Renal cortical epithelial cell (primary cell): Measurements from ENCODE around the gene PAK4. TPM values are rescaled to one million over a fixed set of nuclear protein-coding genes. Genes with fewer than 3 reads are reported as not detected.

Experiments
- DNase-seq: peaks from one replicate; pipeline ENCODE4 v3.0.0-alpha.2; 2011; ENCODE audit warnings: low read depth
- total RNA-seq: library from RNA; depleted of rRNA; stranded (reverse); fragments of >200 nt; gene quantifications from 2 replicates; pipeline ENCODE4 v1.2.3, GENCODE V29; 2014

The PAK4 gene
- total RNA-seq, 1 donor from 2014 or later, result 17.7 TPM

GRCh38 chr19:39180749-39181148 is 55.2 kb downstream of the PAK4 start:
- no peak for DNase-seq

GRCh38 chr19:39181500-39182173 is 56.1 kb downstream of the PAK4 start:
- DNase-seq, result no peak

- no peak for DNase-seq
These were observed 56.6 kb downstream of the PAK4 start for GRCh38 chr19:39182174-39182505.

GRCh38 chr19:39183104-39183503 is 57.5 kb downstream of the PAK4 start:
- no peak for DNase-seq

GRCh38 chr19:39186391-39186790 is 60.8 kb downstream of the PAK4 start:
- no peak for DNase-seq

GRCh38 chr19:39187552-39187943 is 62.0 kb downstream of the PAK4 start:
- no peak for DNase-seq

GRCh38 chr19:39188960-39189359 is 63.4 kb downstream of the PAK4 start:
- no peak for DNase-seq

- DNase-seq, result no peak
These were observed 65.2 kb downstream of the PAK4 start for GRCh38 chr19:39190768-39191167.

- DNase-seq, result no peak
These were observed 67.3 kb downstream of the PAK4 start for GRCh38 chr19:39192846-39193245.

GRCh38 chr19:39193803-39194202 is 68.2 kb downstream of the PAK4 start:
- DNase-seq, result peak; percentile 59

GRCh38 chr19:39194832-39195542 is 69.4 kb downstream of the PAK4 start:
- DNase-seq, result peak; percentile 44

- no peak for DNase-seq
These were observed 70.2 kb downstream of the PAK4 start for GRCh38 chr19:39195755-39196154.

GRCh38 chr19:39196320-39196719 is 70.7 kb downstream of the PAK4 start:
- DNase-seq, result no peak

- no peak for DNase-seq
These were observed 71.4 kb downstream of the PAK4 start, which contains the start of gene NCCRP1 for GRCh38 chr19:39196860-39197562. Gene NCCRP1 (plus strand): TSS chr19:39196964. CDS start chr19:39196983, 19 bp downstream.

GRCh38 chr19:39197808-39198207 is 72.2 kb downstream of the PAK4 start:
- DNase-seq, result no peak

GRCh38 chr19:39199025-39199424 is 73.4 kb downstream of the PAK4 start:
- peak; percentile 82 for DNase-seq

GRCh38 chr19:39200066-39200802 is 74.6 kb downstream of the PAK4 start:
- no peak for DNase-seq

GRCh38 chr19:39200803-39201115 is 75.2 kb downstream of the PAK4 start:
- DNase-seq, result no peak

- no peak for DNase-seq
These were observed 77.4 kb downstream of the PAK4 start for GRCh38 chr19:39202998-39203355.

GRCh38 chr19:39203372-39204341 is 78.1 kb downstream of the PAK4 start, which contains the start of gene SYCN:
Gene SYCN (minus strand): TSS chr19:39204263. CDS start chr19:39204254, 9 bp downstream.
- no peak for DNase-seq

GRCh38 chr19:39205449-39205764 is 79.8 kb downstream of the PAK4 start:
- DNase-seq, result no peak
